ENCODE results near the gene SURF1. TPM values are rescaled to one million over a fixed set of nuclear protein-coding genes. Genes with fewer than 3 reads are reported as not detected.
"Not testable (repeated sequence)": the region's sequence is repeated elsewhere in the genome, so short reads cannot be mapped to it uniquely, and the experiment has no call there.

SURF1 gene
- total RNA-seq, 1 donor from 2014 or later = 27.3 TPM

DNA sequence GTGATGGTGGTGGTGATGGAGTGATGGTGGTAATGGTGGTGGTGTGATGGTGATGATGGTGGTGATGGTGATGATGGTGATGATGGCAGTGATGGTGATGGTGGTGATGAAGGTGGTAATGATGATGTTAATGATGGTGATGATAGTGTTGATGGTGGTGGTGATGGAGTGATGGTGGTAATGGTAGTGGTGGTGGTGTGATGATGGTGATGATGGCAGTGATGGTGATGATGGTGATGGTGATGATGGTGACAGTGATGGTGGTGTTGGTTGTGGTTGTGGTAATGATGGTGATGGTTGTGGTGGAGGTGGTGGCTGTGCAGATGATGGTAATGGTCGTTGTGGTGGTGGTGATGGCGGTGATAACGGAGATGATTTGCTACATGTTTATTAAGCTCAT lies 27.2 kb upstream of the SURF1 start:
- TF ChIP-seq, protein P1, sequence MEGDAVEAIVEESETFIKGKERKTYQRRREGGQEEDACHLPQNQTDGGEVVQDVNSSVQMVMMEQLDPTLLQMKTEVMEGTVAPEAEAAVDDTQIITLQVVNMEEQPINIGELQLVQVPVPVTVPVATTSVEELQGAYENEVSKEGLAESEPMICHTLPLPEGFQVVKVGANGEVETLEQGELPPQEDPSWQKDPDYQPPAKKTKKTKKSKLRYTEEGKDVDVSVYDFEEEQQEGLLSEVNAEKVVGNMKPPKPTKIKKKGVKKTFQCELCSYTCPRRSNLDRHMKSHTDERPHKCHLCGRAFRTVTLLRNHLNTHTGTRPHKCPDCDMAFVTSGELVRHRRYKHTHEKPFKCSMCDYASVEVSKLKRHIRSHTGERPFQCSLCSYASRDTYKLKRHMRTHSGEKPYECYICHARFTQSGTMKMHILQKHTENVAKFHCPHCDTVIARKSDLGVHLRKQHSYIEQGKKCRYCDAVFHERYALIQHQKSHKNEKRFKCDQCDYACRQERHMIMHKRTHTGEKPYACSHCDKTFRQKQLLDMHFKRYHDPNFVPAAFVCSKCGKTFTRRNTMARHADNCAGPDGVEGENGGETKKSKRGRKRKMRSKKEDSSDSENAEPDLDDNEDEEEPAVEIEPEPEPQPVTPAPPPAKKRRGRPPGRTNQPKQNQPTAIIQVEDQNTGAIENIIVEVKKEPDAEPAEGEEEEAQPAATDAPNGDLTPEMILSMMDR (conservative IDR thresholded peaks at IDR 0.05; ENCODE audit: low read depth, low read length) = no peak
- H3K4me3 ChIP-seq (ENCODE audit: low read depth, low read length) = no peak overlapping the region

DNA sequence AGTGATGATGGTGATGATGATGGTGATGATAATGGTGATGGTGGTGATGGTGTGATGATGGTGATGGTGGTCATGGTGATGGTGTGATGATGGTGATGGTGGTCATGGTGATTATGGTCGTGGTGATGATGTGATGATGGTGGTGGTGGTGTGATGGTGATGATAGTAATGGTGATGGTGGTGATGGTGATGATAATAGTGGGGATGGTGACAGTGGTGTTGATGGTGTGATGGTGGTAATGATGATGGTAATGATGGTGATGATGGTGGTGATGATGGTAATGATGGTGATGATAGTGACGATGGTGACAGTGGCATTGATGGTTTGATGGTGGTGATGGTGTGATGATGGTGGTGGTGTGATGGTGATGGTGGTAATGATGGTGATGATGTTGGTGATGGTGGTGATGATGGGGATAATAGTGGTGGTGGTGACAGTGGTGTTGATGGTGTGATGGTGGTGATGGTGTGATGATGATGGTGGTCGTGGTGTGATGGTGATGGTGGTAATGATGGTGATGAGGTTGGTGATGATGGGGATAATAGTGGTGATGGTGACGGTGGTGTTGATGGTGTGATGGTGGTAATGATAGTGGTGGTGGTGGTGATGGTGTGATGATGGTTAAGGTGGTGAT lies 26.3 kb upstream of the SURF1 start:
- H3K4me3 ChIP-seq (ENCODE audit: low read depth, low read length) = no peak overlapping the region
- DNase-seq (ENCODE audit: low read depth) = no peak
- TF ChIP-seq, protein P1 (conservative IDR thresholded peaks at IDR 0.05; ENCODE audit: low read depth, low read length) = no peak

More for the DNA sequence above, 27.2 kb upstream of the SURF1 start:
- no peak for DNase-seq (ENCODE audit: low read depth)

DNA sequence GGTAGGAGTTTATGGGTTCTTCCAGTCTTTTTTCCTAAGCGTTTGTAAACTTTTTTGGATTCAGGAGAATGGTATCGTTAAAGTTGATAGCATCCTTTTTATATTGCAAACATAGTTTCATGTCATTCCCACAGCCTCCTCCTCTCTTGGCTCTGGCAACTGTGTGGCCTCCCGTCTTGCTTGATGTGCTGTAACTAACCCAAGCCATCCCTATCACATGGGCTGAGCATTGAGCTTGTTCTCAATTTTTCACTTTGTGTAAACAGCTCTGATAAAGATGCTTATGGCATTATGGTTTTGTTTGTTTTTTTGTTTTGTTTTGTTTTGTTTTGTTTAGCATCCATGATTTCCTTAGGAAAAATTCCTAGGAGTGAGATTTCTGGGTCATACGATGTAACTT lies 24.4 kb upstream of the SURF1 start:
- no peak overlapping the region for H3K4me3 ChIP-seq (ENCODE audit: low read depth, low read length)
- TF ChIP-seq, protein P1 (conservative IDR thresholded peaks at IDR 0.05; ENCODE audit: low read depth, low read length) = no peak
- no peak for DNase-seq (ENCODE audit: low read depth)

DNA sequence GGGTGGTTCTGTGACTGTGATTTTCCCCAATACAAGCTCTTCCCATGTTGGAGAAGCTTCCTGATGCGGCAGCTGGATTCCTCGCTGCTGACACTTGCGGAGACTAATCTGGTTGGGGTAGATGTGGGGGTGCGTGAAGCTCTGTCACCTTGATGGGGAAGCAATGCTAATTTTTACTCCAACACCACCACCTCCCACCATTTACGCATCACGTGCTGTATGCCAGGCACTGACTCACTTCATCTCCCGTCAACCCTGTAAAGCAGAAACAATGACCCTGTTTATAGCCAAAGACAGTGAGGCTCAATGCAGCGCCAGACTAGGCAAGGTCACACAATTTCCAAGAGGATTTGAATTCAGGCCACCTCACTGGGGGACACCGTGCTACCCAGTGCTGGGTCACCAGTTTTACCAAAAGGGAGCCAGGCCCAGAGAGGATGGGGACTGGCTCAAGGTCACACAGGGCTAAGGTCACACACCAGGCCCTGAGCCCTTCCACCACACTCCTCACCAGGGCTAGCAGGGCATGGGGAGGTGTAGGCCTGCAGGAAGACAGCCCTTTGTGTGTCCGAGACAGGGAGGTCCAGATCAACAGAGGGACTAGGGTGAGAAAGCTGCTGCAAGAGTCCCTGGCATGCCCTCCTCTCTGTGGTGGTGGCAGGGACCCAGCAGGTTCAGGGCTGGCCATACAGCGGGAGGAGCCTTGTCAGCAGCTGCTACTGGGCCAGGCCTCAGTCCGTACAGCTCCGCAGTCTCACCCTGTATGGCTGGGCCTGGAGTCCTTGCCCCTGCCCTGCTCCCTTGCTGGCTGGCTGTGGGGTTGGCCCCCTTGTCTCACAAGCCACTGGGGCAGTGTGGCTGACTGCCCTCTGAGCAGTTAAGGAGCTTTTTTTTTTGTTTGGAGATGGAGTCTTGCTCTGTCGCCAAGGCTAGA lies 23.1 kb upstream of the SURF1 start:
- H3K4me3 ChIP-seq (ENCODE audit: low read depth, low read length) = no peak overlapping the region
- TF ChIP-seq, protein P1 (conservative IDR thresholded peaks at IDR 0.05; ENCODE audit: low read depth, low read length) = no peak
- no peak for DNase-seq (ENCODE audit: low read depth)

DNA sequence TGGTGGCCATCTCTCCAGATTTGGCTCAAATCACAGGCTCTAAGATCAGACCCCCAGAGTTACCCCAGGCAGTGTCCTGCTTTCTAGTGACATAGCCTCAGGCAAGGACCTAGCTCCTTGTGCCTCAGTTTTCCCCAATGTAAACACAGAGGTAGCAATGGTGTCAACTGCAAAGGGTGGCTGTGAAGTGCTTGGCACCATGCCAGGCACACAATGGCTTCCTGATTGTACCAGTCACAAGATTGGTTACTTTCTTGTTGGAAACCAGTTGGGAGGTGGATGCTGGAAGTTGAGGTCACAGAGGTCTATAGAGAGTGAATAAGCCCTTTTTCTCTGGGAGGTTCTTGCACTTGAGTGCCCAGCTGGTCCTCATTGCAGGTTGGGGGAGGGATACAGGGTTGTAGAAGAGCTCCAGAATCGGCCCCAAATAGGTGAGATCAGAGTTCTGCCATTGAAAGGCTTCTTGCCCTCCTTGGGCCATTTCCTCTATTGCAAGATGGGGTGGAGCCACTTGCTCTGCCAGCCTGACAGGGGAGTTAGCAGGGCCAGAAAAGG lies 22.2 kb upstream of the SURF1 start:
- no peak for DNase-seq (ENCODE audit: low read depth)
- TF ChIP-seq, protein P1 (conservative IDR thresholded peaks at IDR 0.05; ENCODE audit: low read depth, low read length) = no peak
- H3K4me3 ChIP-seq (ENCODE audit: low read depth, low read length) = no peak overlapping the region

DNA sequence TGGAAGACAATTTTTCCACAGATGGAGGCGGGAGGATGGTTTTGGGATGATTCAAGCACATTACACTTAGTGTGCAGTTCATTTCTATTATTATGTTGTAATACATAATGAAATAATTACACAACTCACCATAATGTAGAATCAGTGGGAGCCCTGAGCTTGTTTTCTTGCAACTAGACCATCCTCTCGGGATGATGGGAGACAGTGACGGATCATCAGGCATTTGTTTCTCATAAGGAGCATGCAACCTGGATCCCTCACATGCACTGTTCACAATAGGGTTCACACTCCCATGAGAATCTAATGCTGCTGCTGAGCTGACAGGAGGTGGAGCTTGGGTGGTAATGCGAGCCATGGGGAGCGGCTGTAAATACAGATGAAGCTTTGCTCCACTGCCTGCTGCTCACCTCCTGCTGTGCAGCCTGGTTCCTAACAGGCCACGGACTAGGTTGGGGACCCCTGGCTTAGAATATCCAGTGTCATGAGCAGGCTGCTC lies 21.5 kb upstream of the SURF1 start:
- no peak overlapping the region for H3K4me3 ChIP-seq (ENCODE audit: low read depth, low read length)
- TF ChIP-seq, protein P1 (conservative IDR thresholded peaks at IDR 0.05; ENCODE audit: low read depth, low read length) = no peak
- no peak for DNase-seq (ENCODE audit: low read depth)

DNA sequence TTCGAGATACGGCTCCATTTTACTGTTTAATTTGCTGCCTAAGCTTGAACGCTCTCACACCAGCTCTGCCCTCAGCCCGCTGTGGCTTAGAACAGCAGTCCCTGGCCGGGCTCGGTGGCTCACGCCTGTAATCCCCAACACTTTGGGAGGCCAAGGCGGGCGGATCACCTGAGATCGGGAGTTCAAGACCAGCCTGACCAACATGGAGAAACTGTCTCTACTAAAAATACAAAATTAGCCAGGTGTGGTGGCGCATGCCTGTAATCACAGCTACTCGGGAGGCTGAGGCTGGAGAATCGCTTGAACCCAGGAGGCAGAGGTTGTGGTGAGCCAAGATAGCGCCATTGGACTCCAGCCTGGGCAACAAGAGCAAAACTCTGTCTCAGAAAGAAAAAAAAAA lies 21.0 kb upstream of the SURF1 start:
- peak overlapping the region; percentile 97 for H3K4me3 ChIP-seq (ENCODE audit: low read depth, low read length)
- DNase-seq (ENCODE audit: low read depth) = not testable (repeated sequence)

Measured in epithelial cell of proximal tubule (primary cell).